Measurements from ENCODE around the gene ELK4. TPM values are rescaled to one million over a fixed set of nuclear protein-coding genes. Genes with fewer than 3 reads are reported as not detected.

Gene ELK4
- total and polyA plus RNA-seq, 2 of the 13 experiments (the other 11 are each of a cell fraction or from before 2014, with no cell fraction given) = 8.3 to 13.1 TPM

DNA sequence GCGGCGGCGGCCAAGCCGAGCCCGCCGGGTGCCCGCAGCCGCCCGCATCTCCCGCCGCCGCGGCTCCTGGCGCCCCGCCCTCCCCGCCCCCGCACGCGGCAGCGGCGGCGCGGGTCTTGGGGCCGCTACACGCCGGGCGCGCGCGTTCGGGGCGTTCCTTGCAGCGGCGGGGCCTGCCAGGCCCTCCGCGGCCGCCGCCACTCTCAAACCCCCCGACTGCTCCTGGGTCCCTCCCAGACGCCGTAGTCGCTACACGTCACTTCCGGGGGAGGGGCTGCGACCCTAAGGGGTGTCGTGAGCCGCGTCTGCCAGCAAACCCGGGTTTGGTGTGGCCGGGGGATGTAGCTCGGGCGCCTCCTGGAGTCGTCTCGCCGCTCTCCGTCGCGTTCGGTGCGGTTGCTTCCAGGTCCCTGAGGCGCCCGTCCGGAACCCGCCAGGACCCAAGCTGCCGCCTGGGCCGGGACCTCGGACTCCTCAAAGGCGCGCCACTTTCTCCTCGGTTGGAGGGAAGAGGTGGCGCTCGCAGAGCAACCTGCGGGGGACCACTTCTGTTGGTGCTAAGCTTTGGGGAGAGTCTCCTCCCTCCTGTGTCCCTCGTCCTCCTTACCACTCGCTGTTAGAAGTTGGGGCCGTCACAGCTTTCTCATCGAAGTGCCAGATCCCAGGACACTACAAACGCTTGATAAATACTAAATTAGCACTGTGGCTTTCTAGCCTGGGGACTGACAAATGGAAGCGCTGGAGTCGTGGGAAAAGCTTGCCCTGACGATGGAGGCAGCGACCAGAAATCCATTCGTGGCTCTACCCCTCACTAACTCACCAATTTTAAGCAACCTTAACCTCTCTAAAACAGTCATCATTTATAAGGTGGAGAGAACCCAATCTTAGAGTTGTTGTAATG lies at the start of gene ELK4 (continued):
- TF ChIP-seq, protein P1, sequence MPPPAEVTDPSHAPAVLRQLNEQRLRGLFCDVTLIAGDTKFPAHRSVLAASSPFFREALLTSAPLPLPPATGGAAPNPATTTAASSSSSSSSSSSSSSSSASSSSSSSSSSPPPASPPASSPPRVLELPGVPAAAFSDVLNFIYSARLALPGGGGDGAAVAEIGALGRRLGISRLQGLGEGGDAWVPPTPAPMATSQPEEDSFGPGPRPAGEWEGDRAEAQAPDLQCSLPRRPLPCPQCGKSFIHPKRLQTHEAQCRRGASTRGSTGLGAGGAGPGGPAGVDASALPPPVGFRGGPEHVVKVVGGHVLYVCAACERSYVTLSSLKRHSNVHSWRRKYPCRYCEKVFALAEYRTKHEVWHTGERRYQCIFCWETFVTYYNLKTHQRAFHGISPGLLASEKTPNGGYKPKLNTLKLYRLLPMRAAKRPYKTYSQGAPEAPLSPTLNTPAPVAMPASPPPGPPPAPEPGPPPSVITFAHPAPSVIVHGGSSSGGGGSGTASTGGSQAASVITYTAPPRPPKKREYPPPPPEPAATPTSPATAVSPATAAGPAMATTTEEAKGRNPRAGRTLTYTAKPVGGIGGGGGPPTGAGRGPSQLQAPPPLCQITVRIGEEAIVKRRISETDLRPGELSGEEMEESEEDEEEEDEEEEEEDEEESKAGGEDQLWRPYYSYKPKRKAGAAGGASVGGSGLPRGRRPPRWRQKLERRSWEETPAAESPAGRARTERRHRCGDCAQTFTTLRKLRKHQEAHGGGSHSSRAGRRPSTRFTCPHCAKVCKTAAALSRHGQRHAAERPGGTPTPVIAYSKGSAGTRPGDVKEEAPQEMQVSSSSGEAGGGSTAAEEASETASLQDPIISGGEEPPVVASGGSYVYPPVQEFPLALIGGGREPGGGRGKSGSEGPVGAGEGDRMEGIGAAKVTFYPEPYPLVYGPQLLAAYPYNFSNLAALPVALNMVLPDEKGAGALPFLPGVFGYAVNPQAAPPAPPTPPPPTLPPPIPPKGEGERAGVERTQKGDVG (CRISPR knock-in tag; IDR thresholded peaks at IDR 0.05; ENCODE audit: borderline replicate concordance) = no peak
- TF ChIP-seq HNRNPL (IDR thresholded peaks at IDR 0.05; ENCODE audit: low read depth, low read length) (0 out of 2 replicates have a peak, but pooled peaks have one; percentile 67), ZNF335 (CRISPR knock-in tag; IDR thresholded peaks at IDR 0.05) (peak; percentile 71; the same call in 1 of the 2 replicates), FOXO1 (CRISPR knock-in tag; IDR thresholded peaks at IDR 0.05) (peak; percentile 45; the same call in 1 of the 2 replicates), ETV6 (CRISPR knock-in tag; conservative IDR thresholded peaks at IDR 0.05) (0 out of 2 replicates have a peak, but pooled peaks have one; percentile 56), ATM (IDR thresholded peaks at IDR 0.05; ENCODE audit: borderline replicate concordance) (no peak), ZNF547 (CRISPR knock-in tag; IDR thresholded peaks at IDR 0.05) (peak; percentile 45; the same call in 1 of the 2 replicates), THYN1 (CRISPR knock-in tag; IDR thresholded peaks at IDR 0.05; ENCODE audit: borderline replicate concordance, low read depth) (peak; percentile 73; the same call in 1 of the 2 replicates), AHR (CRISPR knock-in tag; IDR thresholded peaks at IDR 0.05) (peak; percentile 62; the same call in 1 of the 2 replicates), SIX1 (CRISPR knock-in tag; IDR thresholded peaks at IDR 0.05; ENCODE audit: borderline replicate concordance) (peak; percentile 57; the same call in 1 of the 2 replicates), HIVEP1 (CRISPR knock-in tag; IDR thresholded peaks at IDR 0.05) (peak; percentile 63), U2AF2 (IDR thresholded peaks at IDR 0.05; ENCODE audit: low read depth, low read length) (no peak), ZSCAN29 (CRISPR knock-in tag; conservative IDR thresholded peaks at IDR 0.05) (peak; percentile 74), POGZ (CRISPR knock-in tag; IDR thresholded peaks at IDR 0.05) (peak; percentile 75), ZNF773 (CRISPR knock-in tag; IDR thresholded peaks at IDR 0.05; ENCODE audit: borderline replicate concordance) (0 out of 2 replicates have a peak, but pooled peaks have one; percentile 75), MYNN (CRISPR knock-in tag; IDR thresholded peaks at IDR 0.05; ENCODE audit: low read depth) (peak; percentile 35; the same call in 1 of the 2 replicates), RXRA (CRISPR knock-in tag; IDR thresholded peaks at IDR 0.05) (peak; percentile 56)
- TF ChIP-seq, protein P2, sequence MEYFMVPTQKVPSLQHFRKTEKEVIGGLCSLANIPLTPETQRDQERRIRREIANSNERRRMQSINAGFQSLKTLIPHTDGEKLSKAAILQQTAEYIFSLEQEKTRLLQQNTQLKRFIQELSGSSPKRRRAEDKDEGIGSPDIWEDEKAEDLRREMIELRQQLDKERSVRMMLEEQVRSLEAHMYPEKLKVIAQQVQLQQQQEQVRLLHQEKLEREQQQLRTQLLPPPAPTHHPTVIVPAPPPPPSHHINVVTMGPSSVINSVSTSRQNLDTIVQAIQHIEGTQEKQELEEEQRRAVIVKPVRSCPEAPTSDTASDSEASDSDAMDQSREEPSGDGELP (IDR thresholded peaks at IDR 0.05; ENCODE audit: borderline replicate concordance, low read depth) = peak; percentile 32; the same call in 1 of the 2 replicates
- TF ChIP-seq, protein P3, sequence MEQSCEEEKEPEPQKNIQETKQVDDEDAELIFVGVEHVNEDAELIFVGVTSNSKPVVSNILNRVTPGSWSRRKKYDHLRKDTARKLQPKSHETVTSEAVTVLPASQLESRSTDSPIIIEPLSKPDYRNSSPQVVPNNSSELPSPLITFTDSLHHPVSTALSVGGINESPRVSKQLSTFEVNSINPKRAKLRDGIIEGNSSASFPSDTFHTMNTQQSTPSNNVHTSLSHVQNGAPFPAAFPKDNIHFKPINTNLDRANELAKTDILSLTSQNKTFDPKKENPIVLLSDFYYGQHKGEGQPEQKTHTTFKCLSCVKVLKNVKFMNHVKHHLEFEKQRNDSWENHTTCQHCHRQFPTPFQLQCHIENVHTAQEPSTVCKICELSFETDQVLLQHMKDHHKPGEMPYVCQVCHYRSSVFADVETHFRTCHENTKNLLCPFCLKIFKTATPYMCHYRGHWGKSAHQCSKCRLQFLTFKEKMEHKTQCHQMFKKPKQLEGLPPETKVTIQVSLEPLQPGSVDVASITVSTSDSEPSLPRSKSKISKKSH (CRISPR knock-in tag; IDR thresholded peaks at IDR 0.05; ENCODE audit: borderline replicate concordance) = peak; percentile 41; the same call in 1 of the 2 replicates
- TF ChIP-seq, protein P4, sequence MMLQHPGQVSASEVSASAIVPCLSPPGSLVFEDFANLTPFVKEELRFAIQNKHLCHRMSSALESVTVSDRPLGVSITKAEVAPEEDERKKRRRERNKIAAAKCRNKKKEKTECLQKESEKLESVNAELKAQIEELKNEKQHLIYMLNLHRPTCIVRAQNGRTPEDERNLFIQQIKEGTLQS (CRISPR knock-in tag; IDR thresholded peaks at IDR 0.05) = peak; percentile 15; the same call in 1 of the 2 replicates
- TF ChIP-seq, protein P5, sequence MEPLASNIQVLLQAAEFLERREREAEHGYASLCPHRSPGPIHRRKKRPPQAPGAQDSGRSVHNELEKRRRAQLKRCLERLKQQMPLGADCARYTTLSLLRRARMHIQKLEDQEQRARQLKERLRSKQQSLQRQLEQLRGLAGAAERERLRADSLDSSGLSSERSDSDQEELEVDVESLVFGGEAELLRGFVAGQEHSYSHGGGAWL (CRISPR knock-in tag; IDR thresholded peaks at IDR 0.05) = peak; percentile 80
- TF ChIP-seq, protein P6, sequence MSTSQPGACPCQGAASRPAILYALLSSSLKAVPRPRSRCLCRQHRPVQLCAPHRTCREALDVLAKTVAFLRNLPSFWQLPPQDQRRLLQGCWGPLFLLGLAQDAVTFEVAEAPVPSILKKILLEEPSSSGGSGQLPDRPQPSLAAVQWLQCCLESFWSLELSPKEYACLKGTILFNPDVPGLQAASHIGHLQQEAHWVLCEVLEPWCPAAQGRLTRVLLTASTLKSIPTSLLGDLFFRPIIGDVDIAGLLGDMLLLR (CRISPR knock-in tag; IDR thresholded peaks at IDR 0.05) = no peak
